Stimulated activated naive CD8-positive, alpha-beta T cell treated with anti-CD3 and anti-CD28 coated beads, Interleukin-15, amount 100 ng/mL, for 72 hours (primary cell): ENCODE data around the gene PDE3B.
"Not testable (repeated sequence)": the region's sequence is repeated elsewhere in the genome, so short reads cannot be mapped to it uniquely, and the experiment has no call there.

ENCODE experiments used
- ATAC-seq: fragments of 150-1000 bp; cut with Tn5 transposase; 2 replicates; pipeline ENCODE4 v1.10.0; 2021; ENCODE audit warnings: mild to moderate bottlenecking, moderate library complexity
- DNase-seq, 2 donors: peaks; one replicate each; pipeline ENCODE4 v3.0.0; 2021 to 2022
- H3K27ac Mint-ChIP-seq, 2 donors: one replicate each; pipeline ENCODE4 v1.8.0; 2022; ENCODE audit warnings: mild to moderate bottlenecking in 2 of 2, mixed read lengths in 2 of 2, moderate library complexity in 2 of 2
- H3K27me3 Mint-ChIP-seq: one replicate; pipeline ENCODE4 v1.8.0; 2022; ENCODE audit warnings: mixed read lengths
- H3K4me1 Mint-ChIP-seq: one replicate; pipeline ENCODE4 v1.8.0; 2022; ENCODE audit warnings: mild to moderate bottlenecking, mixed read lengths
- H3K4me3 Mint-ChIP-seq, 2 donors: one replicate each; pipeline ENCODE4 v1.8.0; 2022; ENCODE audit warnings: mild to moderate bottlenecking in 2 of 2, mixed read lengths in 2 of 2, moderate library complexity in 1 of 2
- H3K9me3 Mint-ChIP-seq, 2 donors: one replicate each; pipeline ENCODE4 v1.8.0; 2022; ENCODE audit warnings: mixed read lengths in 2 of 2

Gene PDE3B

DNA sequence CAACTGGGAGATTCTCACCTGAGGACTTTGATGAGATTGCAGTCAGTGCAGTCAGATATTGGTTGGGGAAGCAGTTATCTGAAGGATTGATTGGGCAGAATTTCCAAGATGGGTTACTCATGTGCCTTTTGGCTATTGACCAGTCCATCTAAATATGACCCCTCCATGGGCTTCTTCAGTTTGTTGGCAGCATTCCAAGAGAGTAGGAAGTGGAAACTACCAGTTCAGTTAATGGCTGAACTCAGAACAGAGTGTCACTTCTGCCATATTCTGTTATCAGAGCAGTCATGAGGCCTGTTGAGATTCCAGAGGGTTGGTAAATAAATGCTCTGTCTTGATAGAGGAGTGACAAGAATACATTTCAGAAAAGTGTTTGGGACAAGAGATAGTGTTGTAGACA lies 177.4 kb downstream of the PDE3B start:
- DNase-seq (no peak), ATAC-seq (no peak)
- H3K4me1 Mint-ChIP-seq = no peaks in the 10 kb centered on the region
- H3K27ac Mint-ChIP-seq = no peak overlapping the region
- no peak overlapping the region for H3K4me3 Mint-ChIP-seq
- no peaks in the 10 kb centered on the region for H3K27me3 Mint-ChIP-seq
- peaks cover 26% of the 10 kb centered on the region in 2 donors for H3K9me3 Mint-ChIP-seq

GRCh38 chr11:14826600-14826999 lies 183.0 kb downstream of the PDE3B start:
- DNase-seq (no peak), ATAC-seq (no peak)
- Mint-ChIP-seq H3K9me3 (peaks cover 55 to 60% of the 10 kb centered on the region in 2 donors), H3K27ac (no peak overlapping the region), H3K4me1 (no peaks in the 10 kb centered on the region), H3K27me3 (no peaks in the 10 kb centered on the region), H3K4me3 (no peak overlapping the region)

DNA sequence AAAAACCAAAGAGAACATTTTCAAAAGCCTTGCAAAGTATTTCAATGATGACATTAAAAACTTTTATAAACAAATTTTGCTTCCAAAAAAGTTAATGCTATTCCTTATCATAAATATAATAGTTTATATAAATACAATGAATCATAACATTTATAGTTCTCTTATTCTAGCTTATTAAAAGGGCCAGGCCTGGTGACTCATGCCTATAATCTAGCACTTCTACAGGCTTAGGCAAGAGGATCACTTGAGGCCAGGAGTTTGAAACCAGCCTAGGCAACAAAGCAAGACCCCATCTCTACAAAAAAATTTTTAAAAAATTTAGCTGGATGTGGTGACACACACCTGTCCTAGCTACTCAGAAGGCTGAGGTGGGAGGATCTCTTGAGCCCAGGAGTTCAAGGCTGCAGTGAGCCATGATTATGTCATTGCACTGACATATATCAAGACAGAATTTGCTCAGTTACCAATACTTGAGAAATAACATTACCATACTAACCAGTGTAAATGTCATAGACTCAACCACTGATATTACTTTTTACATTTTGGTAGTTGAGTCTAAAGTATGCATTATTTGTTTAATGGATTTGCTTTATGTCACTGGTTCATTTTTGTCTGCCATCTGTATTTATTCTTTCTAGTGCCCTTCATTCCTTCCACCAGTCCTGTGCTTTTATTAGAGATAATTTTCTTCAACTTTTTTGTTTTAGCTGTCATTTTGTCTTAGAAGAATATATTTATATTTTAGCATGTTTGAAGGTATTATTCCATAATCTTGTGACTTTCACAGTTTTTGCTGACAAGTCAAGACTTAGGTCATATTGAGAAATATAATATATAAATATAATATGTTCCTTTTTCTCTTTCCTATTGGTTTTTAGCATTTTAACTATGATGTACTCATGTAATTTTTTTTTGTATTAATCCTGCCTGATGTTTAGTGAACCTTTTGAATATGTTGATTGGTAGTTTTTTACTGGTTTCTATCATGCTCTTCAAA lies 192.2 kb downstream of the PDE3B start:
- no peaks in the 10 kb centered on the region for H3K27me3 Mint-ChIP-seq
- peaks cover 14 to 18% of the 10 kb centered on the region in 2 donors for H3K9me3 Mint-ChIP-seq
- peak; percentile 48 for ATAC-seq
- H3K4me3 Mint-ChIP-seq = no peak overlapping the region
- peaks cover 6% of the 10 kb centered on the region for H3K4me1 Mint-ChIP-seq
- H3K27ac Mint-ChIP-seq = no peak overlapping the region
- DNase-seq = no peak

GRCh38 chr11:14842002-14842401 lies 198.4 kb downstream of the PDE3B start:
- H3K4me1 Mint-ChIP-seq = no peaks in the 10 kb centered on the region
- peaks cover 10 to 16% of the 10 kb centered on the region in 2 donors for H3K9me3 Mint-ChIP-seq
- H3K27ac Mint-ChIP-seq = no peak overlapping the region
- H3K4me3 Mint-ChIP-seq = no peak overlapping the region
- DNase-seq (no peak), ATAC-seq (no peak)
- H3K27me3 Mint-ChIP-seq = no peaks in the 10 kb centered on the region

GRCh38 chr11:14852571-14853177 lies 209.1 kb downstream of the PDE3B start:
- Mint-ChIP-seq H3K4me1 (peaks cover 44% of the 10 kb centered on the region), H3K9me3 (peaks cover 25 to 32% of the 10 kb centered on the region in 2 donors), H3K27me3 (no peaks in the 10 kb centered on the region), H3K27ac (peak overlapping the region; percentile 95 to 97), H3K4me3 (peak overlapping the region; percentile 44 to 75)
- DNase-seq = peak; percentile 24 to 51
- peak; percentile 87 for ATAC-seq

DNA sequence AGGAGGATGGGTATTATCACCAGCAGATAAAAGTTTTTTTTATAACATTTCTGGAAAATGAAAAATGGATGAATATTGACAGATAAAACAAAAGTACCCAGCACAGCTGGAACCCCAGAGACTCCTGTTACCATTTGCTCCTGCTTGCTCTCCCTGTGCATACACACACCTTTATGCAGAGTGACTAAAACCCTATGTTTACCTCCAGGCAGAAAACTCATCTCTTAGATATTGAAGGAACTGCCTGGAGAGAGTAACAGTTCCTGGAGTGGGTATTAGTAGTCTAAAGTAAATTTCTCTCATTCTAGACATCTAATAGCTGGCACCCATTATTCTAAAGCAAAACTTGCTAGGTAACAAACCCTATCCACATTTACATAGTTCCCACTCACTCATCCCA lies 210.5 kb downstream of the PDE3B start:
- Mint-ChIP-seq H3K4me3 (no peak overlapping the region), H3K27me3 (no peaks in the 10 kb centered on the region), H3K27ac (no peak overlapping the region), H3K4me1 (peaks cover 45% of the 10 kb centered on the region), H3K9me3 (peaks cover 23 to 32% of the 10 kb centered on the region in 2 donors)
- no peak for ATAC-seq
- DNase-seq = no peak

DNA sequence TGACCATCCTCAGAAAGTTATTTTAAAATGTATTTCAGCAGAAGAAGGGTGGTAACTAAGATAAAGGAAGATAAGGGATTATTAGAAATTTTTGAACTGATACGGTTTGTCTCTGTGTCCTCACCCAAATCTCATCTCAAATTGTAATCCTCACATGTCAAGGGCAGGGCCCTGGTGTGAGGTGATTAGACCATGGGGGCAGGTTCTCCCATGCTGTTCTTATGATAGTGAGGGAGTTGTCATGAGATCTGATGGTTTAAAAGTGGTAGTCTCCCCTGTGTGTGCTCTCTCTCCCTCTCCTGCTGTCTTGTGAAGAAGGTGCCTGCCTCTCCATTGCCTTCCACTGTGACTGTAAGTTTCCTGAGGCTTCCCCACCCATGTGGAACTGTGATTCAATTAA lies 212.3 kb downstream of the PDE3B start:
- peaks cover 43% of the 10 kb centered on the region for H3K4me1 Mint-ChIP-seq
- H3K9me3 Mint-ChIP-seq = peaks cover 23 to 32% of the 10 kb centered on the region in 2 donors
- H3K4me3 Mint-ChIP-seq = no peak overlapping the region
- no peak for DNase-seq
- no peak for ATAC-seq
- H3K27me3 Mint-ChIP-seq = no peaks in the 10 kb centered on the region
- H3K27ac Mint-ChIP-seq = no peak overlapping the region

DNA sequence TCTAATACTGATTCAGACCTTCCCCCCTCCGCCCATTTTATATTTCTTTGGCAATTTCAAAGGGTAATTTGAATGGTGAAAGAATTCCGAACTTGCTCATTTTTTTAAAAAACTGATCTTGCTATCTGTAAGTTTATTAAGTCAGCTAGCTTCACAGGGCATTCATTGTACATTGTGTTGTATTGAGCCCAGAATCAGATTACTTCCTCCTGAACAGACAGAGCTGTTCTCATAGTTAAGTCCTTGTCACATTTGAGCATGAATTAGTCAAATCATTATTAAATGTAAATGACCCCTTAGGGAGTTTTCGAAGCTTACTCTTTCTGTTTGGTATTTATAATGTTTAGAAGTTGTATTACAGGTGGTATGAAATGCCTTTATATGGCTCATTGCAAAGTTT lies 214.0 kb downstream of the PDE3B start:
- no peak for DNase-seq
- H3K4me1 Mint-ChIP-seq = peaks cover 41% of the 10 kb centered on the region
- H3K9me3 Mint-ChIP-seq = peaks cover 16 to 25% of the 10 kb centered on the region in 2 donors
- H3K27ac Mint-ChIP-seq = no peak overlapping the region
- no peak overlapping the region for H3K4me3 Mint-ChIP-seq
- ATAC-seq = no peak
- H3K27me3 Mint-ChIP-seq = no peaks in the 10 kb centered on the region

GRCh38 chr11:14858404-14858803 lies 214.8 kb downstream of the PDE3B start:
- Mint-ChIP-seq H3K27me3 (no peaks in the 10 kb centered on the region), H3K27ac (no peak overlapping the region), H3K4me1 (peaks cover 34% of the 10 kb centered on the region), H3K4me3 (no peak overlapping the region), H3K9me3 (peaks cover 22 to 31% of the 10 kb centered on the region in 2 donors)
- no peak for ATAC-seq
- DNase-seq = no peak

GRCh38 chr11:14860511-14860910 lies 216.9 kb downstream of the PDE3B start:
- no peak overlapping the region for H3K27ac Mint-ChIP-seq
- peaks cover 30 to 35% of the 10 kb centered on the region in 2 donors for H3K9me3 Mint-ChIP-seq
- ATAC-seq (no peak), DNase-seq (no peak)
- peaks cover 40% of the 10 kb centered on the region for H3K4me1 Mint-ChIP-seq
- H3K27me3 Mint-ChIP-seq = no peaks in the 10 kb centered on the region
- H3K4me3 Mint-ChIP-seq = no peak overlapping the region

DNA sequence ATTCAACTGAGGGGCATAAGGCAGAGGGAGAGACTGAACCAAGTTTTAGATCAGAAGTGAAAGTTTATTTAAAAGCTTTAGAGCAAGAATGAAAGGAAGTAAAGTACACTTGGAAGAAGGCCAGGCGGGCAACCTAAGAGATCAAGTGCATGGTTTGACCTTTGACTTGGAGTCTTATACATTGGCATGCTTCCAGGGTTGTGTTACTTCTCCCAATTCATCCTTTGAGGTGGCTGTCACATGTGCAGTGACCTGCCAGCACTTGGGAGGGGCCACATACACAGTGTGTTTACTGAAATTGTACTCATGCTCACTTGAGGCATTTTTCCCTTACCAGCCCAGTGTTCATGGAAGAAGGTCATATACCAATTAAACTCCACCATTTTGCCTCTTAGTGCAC lies 218.1 kb downstream of the PDE3B start:
- DNase-seq = no peak
- ATAC-seq = no peak
- H3K9me3 Mint-ChIP-seq = peaks cover 21 to 27% of the 10 kb centered on the region in 2 donors
- no peaks in the 10 kb centered on the region for H3K27me3 Mint-ChIP-seq
- no peak overlapping the region for H3K27ac Mint-ChIP-seq
- H3K4me1 Mint-ChIP-seq = peaks cover 34% of the 10 kb centered on the region
- no peak overlapping the region for H3K4me3 Mint-ChIP-seq

- H3K4me1 Mint-ChIP-seq = peaks cover 33% of the 10 kb centered on the region
Observed at GRCh38 chr11:14863775-14864174, 220.2 kb downstream of the PDE3B start.

GRCh38 chr11:14872032-14872431 lies 228.4 kb downstream of the PDE3B start:
- no peaks in the 10 kb centered on the region for H3K9me3 Mint-ChIP-seq
- H3K4me1 Mint-ChIP-seq = peaks cover 21% of the 10 kb centered on the region
- no peak for DNase-seq
- no peaks in the 10 kb centered on the region for H3K27me3 Mint-ChIP-seq
- H3K27ac Mint-ChIP-seq = peak overlapping the region; percentile 43 to 57
- ATAC-seq = peak; percentile 52
- no peak overlapping the region for H3K4me3 Mint-ChIP-seq

More at GRCh38 chr11:14863775-14864174, 220.2 kb downstream of the PDE3B start:
- not testable (repeated sequence) for H3K27me3 Mint-ChIP-seq, DNase-seq, ATAC-seq, H3K4me3 Mint-ChIP-seq
- Mint-ChIP-seq H3K27ac (peak overlapping the region in 1 of 2 donors; percentile 1), H3K9me3 (peaks cover 21 to 27% of the 10 kb centered on the region in 2 donors)

DNA sequence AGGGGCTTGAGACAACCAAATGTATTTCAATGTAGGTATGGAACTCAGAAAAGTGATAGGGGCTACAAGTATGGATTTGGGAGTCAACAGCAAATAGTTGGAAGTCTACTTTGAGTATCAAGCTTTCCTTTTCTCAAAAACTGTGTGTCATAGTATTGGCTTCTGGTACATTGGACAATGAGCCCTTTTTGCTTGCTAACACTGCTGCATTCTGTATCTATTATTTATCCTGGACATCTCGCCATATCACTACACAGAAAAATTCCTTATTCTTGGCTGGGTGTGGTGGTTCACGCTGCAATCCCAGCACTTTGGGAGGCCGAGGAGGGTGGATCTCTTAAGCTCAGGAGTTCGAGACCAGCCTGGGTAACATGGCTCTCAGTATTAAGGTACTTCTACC lies 230.0 kb downstream of the PDE3B start:
- Mint-ChIP-seq H3K27ac (peak overlapping the region in 1 of 2 donors; percentile 72), H3K4me1 (peaks cover 14% of the 10 kb centered on the region), H3K4me3 (no peak overlapping the region), H3K27me3 (no peaks in the 10 kb centered on the region), H3K9me3 (no peaks in the 10 kb centered on the region)
- ATAC-seq (no peak), DNase-seq (no peak)

DNA sequence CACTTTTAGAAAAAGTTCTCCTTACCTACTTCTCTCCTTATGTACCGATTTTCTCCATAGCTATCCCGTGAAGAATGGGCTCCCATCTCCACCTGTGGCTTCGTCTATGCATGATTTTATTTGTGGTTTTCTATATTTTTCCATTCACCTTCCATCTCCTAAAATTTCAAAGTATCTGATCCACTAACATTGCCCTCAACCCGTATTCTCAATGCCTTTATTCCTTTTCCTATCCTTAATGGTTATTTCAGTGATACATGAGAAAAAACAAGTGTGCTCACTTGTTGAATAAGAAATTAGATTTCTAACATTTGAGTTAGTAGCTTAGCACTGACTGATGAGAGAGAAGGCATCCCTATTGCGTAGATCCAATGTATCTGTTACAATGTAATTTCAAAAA lies 231.6 kb downstream of the PDE3B start:
- peaks cover 14% of the 10 kb centered on the region for H3K4me1 Mint-ChIP-seq
- H3K27me3 Mint-ChIP-seq = no peaks in the 10 kb centered on the region
- DNase-seq (no peak), ATAC-seq (no peak)
- H3K27ac Mint-ChIP-seq = no peak overlapping the region
- no peak overlapping the region for H3K4me3 Mint-ChIP-seq
- no peaks in the 10 kb centered on the region for H3K9me3 Mint-ChIP-seq

DNA sequence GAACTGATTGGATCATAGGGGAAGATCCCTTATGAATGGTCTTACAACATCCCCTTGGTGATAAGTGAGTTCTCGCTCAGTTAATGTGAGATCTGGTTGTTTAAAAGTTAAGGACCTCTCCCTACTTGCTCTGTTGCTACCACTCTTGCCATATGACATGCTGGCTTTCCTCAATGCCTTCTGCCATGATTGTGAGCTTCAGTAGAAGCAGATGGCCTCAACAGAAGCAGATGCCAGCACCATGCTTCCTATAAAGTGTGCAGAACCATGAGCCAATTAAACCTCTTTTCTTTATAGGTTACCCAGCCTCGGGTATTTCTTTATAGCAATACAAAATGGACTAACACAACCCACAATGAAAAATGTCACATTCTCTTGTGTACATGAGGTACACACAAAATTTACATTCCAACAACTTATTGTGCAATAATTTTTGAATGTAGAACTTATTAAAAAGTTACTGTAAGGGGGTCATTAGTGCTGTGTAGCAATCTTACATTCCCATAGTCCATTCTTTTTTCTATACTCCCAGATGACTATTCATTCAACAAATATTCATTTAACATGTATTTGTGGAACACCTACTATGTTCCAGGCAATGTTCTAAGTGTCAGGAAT lies 238.1 kb downstream of the PDE3B start:
- Mint-ChIP-seq H3K27me3 (no peaks in the 10 kb centered on the region), H3K4me1 (peaks cover 13% of the 10 kb centered on the region), H3K27ac (no peak overlapping the region), H3K9me3 (peaks cover 13 to 23% of the 10 kb centered on the region in 2 donors), H3K4me3 (no peak overlapping the region)
- DNase-seq (no peak), ATAC-seq (no peak)
